Transverse colon (tissue), 4 donors: ENCODE data around the gene TDRD7. TPM values are rescaled to one million over a fixed set of nuclear protein-coding genes. Genes with fewer than 3 reads are reported as not detected.

Experiments used
- DNase-seq: peaks from one replicate; pipeline ENCODE4 v3.0.0-alpha.2; 2019
- H3K27ac ChIP-seq, 4 donors: fragments of 200-600 bp; sonication (generic); 2 replicates each; pipeline ENCODE4 v1.5.1; 2016 to 2018; ENCODE audit warnings: inconsistent platforms in 4 of 4
- H3K27me3 ChIP-seq: fragments of 200-600 bp; sonication (generic); 2 replicates; pipeline ENCODE4 v1.5.1; 2017; ENCODE audit warnings: inconsistent platforms
- H3K36me3 ChIP-seq, 4 donors: fragments of 200-600 bp; sonication (generic); 2 replicates each; pipeline ENCODE4 v1.5.1; 2017 to 2019; ENCODE audit warnings: inconsistent platforms in 4 of 4
- H3K4me1 ChIP-seq, 4 donors: fragments of 200-600 bp; sonication (generic); 2 replicates each; pipeline ENCODE4 v1.5.1; 2017 to 2020; ENCODE audit warnings: inconsistent platforms in 4 of 4
- H3K4me3 ChIP-seq, 4 donors: fragments of 200-600 bp; sonication (generic); 1 replicate in 1 of 4; 2 replicates in 3 of 4; pipeline versions ENCODE4 v1.5.1 to v1.6.1; 2017 to 2019; ENCODE audit warnings: inconsistent platforms in 4 of 4
- H3K9me3 ChIP-seq, 2 donors: fragments of 200-600 bp; sonication (generic); 2 replicates each; pipeline ENCODE4 v1.5.1; 2017 to 2019; ENCODE audit warnings: inconsistent platforms in 2 of 2
- EP300 ChIP-seq: sonication (generic); formaldehyde crosslinking; IDR thresholded peaks from one replicate; pipeline ENCODE4 v1.6.1; 2017; ENCODE audit warnings: antibody characterized with exemption, low read depth
- POLR2A ChIP-seq: fragments of 450-650 bp; IDR thresholded peaks from one replicate; pipeline ENCODE4 v1.6.1; 2016; ENCODE audit warnings: antibody characterized with exemption, mild to moderate bottlenecking, moderate library complexity
- POLR2AphosphoS5 ChIP-seq, 3 donors: sonication (generic); formaldehyde crosslinking; IDR thresholded peaks; one replicate each; pipeline ENCODE4 v1.6.1; 2016; ENCODE audit warnings: antibody characterized with exemption in 3 of 3
- WGBS, 2 donors: methylation state at CpG; one replicate each; pipeline ENCODE4 v1.1.5; 2018; ENCODE audit warnings: low coverage in 1 of 2; 5-methylcytosine and 5-hydroxymethylcytosine counted together
- in situ Hi-C, 4 donors: fragments of 200-750 bp; cut with MboI; loops; one replicate each; pipeline versions ENCODE4 v1.15.0 to v1.15.1; 2017; ENCODE audit warnings: low sequenced_read_pairs in 3 of 4, low pct_ligation_motif_present in 1 of 4, low pct_unique_long_range_greater_than_20kb in 1 of 4
- intact Hi-C: fragments of 100-400 bp; cut with DNase I; formaldehyde crosslinking; loops from one replicate; pipeline ENCODE4 v1.15.1; 2023; ENCODE audit warnings: low total_unique reads
- total RNA-seq, 4 donors: library from RNA; depleted of rRNA; stranded (reverse); fragments of >200 nt; gene quantifications; one replicate each; pipeline ENCODE4 v1.1.0, GENCODE V29; 2016
- TF ChIP-seq, protein P1 (sequence below), 5 experiments: fragments of 200-600 bp in 3 of 5; fragments of 450-650 bp in 2 of 5; sonication (generic) in 3 of 5; IDR thresholded peaks; 1 replicate in 2 of 5; 2 replicates in 3 of 5; pipeline ENCODE4 v1.5.1; 2016 to 2017; ENCODE audit warnings: antibody characterized with exemption in 5 of 5, inconsistent platforms in 3 of 5, mild to moderate bottlenecking in 2 of 5, moderate library complexity in 1 of 5

The TDRD7 gene
- total RNA-seq, 4 donors from 2014 or later, result 15.0 to 47.4 (median 31.4) TPM

DNA sequence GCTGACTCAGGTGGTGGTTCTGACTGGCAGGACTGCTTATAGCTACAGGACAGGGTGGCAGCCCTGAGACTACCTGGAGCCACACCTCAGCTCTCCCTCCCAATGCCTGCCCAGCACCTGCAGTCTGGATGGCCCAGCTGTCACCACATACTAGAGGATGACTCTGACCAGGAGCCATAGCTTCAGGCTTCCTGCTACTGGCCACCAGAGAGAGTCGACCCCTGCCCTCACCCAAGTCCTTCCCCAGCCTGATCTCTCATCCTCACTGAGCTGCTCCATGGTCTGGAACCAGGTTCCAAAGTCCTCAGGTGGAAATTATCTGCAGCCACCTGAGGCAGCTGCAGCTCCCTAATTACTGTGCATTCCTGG is 25.6 kb upstream of the TDRD7 start:
- TF ChIP-seq POLR2A, result no peak
- TF ChIP-seq, protein P1, sequence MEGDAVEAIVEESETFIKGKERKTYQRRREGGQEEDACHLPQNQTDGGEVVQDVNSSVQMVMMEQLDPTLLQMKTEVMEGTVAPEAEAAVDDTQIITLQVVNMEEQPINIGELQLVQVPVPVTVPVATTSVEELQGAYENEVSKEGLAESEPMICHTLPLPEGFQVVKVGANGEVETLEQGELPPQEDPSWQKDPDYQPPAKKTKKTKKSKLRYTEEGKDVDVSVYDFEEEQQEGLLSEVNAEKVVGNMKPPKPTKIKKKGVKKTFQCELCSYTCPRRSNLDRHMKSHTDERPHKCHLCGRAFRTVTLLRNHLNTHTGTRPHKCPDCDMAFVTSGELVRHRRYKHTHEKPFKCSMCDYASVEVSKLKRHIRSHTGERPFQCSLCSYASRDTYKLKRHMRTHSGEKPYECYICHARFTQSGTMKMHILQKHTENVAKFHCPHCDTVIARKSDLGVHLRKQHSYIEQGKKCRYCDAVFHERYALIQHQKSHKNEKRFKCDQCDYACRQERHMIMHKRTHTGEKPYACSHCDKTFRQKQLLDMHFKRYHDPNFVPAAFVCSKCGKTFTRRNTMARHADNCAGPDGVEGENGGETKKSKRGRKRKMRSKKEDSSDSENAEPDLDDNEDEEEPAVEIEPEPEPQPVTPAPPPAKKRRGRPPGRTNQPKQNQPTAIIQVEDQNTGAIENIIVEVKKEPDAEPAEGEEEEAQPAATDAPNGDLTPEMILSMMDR (IDR thresholded peaks at IDR 0.05), result no peak
- TF ChIP-seq EP300, result no peak
- TF ChIP-seq POLR2AphosphoS5 (IDR thresholded peaks at IDR 0.05), result no peak
- 17% methylated on average over 1 of the region's 1 CpG; no CpG with 5 or more reads in 1 of the 2 donors for WGBS, 2 donors
- Histone ChIP-seq H3K4me3 (no peak overlapping the region), H3K27ac (peak overlapping the region in 2 of 4 donors; percentile 0 to 34), H3K27me3 (no peaks in the 10 kb centered on the region), H3K36me3 (no peaks in the 10 kb centered on the region), H3K4me1 (peaks cover 2 to 39% (median 16%) of the 10 kb centered on the region in 4 donors), H3K9me3 (no peaks in the 10 kb centered on the region)
- DNase-seq, result peak; percentile 46
- intact Hi-C loops (no loop called here), in situ Hi-C loops (loop anchor here in 2 of 4 donors (25.0 kb wide), 1 partner anchor 524 kb away; the partner anchor contains the start of gene ZNF782 (in 2 of the 2))

DNA sequence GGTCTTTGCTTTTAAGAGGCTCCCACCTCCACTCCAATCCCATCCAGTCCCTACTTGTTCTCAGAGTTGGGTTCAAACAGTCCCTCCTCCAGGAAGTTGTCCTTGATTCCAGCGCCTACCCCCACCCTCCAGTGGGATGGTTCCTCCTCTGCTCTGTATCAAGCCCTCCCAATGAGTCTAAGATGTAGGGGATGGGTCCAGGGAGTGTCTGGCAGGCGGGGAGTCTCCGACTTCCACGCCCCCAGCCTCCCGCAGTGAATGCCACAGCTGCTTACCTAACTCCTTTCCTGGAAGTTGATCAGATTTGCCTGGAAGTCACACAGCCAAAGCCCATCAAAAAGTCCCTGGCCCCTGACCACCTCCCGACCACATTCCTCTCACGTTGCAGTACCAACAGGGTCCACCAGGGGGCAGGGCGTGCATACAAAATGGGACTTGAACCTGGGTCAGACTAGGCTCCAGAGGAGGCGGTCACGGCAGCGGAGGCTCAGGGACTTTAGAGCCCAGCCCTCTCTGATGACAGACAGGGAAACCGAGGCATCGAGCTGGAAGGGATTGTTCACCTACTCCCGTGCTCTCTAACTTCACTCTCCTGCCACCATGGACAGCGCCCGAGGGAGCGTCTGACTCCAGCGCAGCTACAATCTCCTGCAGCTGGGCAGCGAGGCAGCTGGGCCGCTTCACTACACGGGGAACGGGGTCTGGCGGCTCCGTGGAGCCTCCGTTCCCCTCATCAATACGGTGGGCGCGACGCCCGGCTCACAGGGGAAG is 25.0 kb upstream of the TDRD7 start:
- 6% methylated on average over 30 of the region's 30 CpGs; no CpG with 5 or more reads in 1 of the 2 donors for WGBS, 2 donors
- Histone ChIP-seq H3K9me3 (no peaks in the 10 kb centered on the region), H3K27me3 (no peaks in the 10 kb centered on the region), H3K36me3 (no peaks in the 10 kb centered on the region), H3K27ac (peak overlapping the region in 1 of 4 donors; percentile 13), H3K4me3 (peak overlapping the region in 1 of 4 donors; percentile 5), H3K4me1 (peaks cover 2 to 34% (median 15%) of the 10 kb centered on the region in 4 donors)
- peak; percentile 78 for DNase-seq
- no peak for TF ChIP-seq POLR2A
- TF ChIP-seq, protein P1 (IDR thresholded peaks at IDR 0.05), result peak; percentile 92 to 99 (median 97)
- in situ Hi-C loops (loop anchor here in 2 of 4 donors (25.0 kb wide), 1 partner anchor 525 kb away; the partner anchor contains the start of gene ZNF782 (in 2 of the 2)), intact Hi-C loops (no loop called here)

DNA sequence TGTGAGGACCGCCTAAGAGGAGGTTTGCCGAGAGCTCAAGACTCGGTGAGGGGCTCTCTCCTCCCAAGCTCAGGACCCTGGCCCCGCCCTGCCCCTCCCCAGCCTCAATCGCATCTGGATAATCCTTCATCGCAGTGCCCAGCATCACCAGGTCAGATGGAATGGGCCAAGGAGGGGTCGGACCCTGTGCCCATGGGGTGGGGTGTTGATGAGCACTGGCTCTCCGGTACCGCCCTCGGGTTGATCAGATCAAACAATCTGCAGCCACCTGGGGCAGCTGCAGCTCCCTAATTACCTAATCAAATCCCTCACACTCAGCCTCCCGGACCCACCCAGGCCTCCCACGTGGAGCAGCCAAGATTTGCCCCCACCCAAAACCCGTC is 24.4 kb upstream of the TDRD7 start:
- Histone ChIP-seq H3K27ac (no peak overlapping the region), H3K4me1 (peaks cover 2 to 29% (median 13%) of the 10 kb centered on the region in 4 donors), H3K9me3 (no peaks in the 10 kb centered on the region), H3K4me3 (no peak overlapping the region), H3K27me3 (no peaks in the 10 kb centered on the region), H3K36me3 (no peaks in the 10 kb centered on the region)
- WGBS, 2 donors, result 26% methylated on average over 13 of the region's 13 CpGs; no CpG with 5 or more reads in 1 of the 2 donors
- DNase-seq, result no peak
- intact Hi-C loops (no loop called here), in situ Hi-C loops (loop anchor here in 2 of 4 donors (25.0 kb wide), 1 partner anchor 525 kb away; the partner anchor contains the start of gene ZNF782 (in 2 of the 2))
- no peak for TF ChIP-seq POLR2A
- TF ChIP-seq EP300, result no peak
- TF ChIP-seq, protein P1 (IDR thresholded peaks at IDR 0.05), result no peak
- TF ChIP-seq POLR2AphosphoS5 (IDR thresholded peaks at IDR 0.05), result no peak

DNA sequence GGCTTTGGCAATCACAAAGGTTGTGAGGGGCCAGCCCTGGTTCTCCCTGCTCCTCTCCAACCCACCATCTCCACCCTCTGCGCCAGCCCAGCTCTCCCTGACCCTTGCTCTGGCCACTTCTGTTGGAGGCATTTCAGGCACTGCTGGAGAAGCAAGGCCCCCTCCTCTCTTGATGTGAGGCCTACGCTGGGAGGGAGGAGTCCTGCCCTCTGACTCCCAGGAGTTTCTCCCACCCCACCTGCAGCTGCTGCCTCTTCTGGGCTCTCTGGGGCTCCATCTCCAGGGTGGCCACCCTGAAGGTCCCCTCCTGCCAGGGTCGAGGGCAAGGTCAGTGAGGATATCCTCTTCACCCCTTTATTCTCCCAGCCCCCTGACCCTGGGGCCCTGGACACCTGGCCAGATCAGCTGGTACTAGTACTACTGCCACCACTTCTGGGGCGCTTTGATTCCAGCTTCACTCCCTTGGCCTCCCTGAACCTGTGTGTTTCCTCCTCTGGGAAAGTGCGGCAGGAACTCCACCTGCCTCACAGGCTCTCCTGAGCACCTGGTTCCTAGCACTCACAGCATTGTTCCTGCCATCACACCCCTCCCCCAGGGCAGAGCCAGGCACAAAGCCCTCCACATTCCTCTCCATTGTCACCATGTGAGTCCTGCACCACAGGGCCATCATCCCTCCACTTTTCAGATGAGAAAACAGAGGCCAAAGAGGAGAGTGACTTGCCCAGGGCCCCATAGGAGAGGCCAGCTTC is 23.8 kb upstream of the TDRD7 start:
- Histone ChIP-seq H3K27me3 (no peaks in the 10 kb centered on the region), H3K9me3 (no peaks in the 10 kb centered on the region), H3K27ac (no peak overlapping the region), H3K4me1 (peaks cover 2 to 22% (median 12%) of the 10 kb centered on the region in 4 donors), H3K36me3 (no peaks in the 10 kb centered on the region), H3K4me3 (no peak overlapping the region)
- DNase-seq, result no peak
- TF ChIP-seq, protein P1 (IDR thresholded peaks at IDR 0.05), result no peak
- no peak for TF ChIP-seq EP300
- TF ChIP-seq POLR2A, result no peak
- TF ChIP-seq POLR2AphosphoS5 (IDR thresholded peaks at IDR 0.05), result no peak
- in situ Hi-C loops, result loop anchor here in 2 of 4 donors (25.0 kb wide), 1 partner anchor 526 kb away; the partner anchor contains the start of gene ZNF782 (in 2 of the 2)
- 87 to 100% methylated on average over 1 to 5 of the region's 5 CpGs for WGBS, 2 donors
- intact Hi-C loops, result no loop called here
